Measurements from ENCODE around the gene DUS1L. TPM values are rescaled to one million over a fixed set of nuclear protein-coding genes. Genes with fewer than 3 reads are reported as not detected.

Gene DUS1L
- total RNA-seq, 6 experiments from 2014 or later, result 61.8 to 115 (median 89.9) TPM

- intact Hi-C loops (cut with DNase I), result no loop called here
- Histone ChIP-seq H3K4me1 (peaks cover 0 to 17% (median 6%) of the 10 kb centered on the region in 4 donors), H3K36me3 (peaks cover 0 to 59% (median 4%) of the 10 kb centered on the region in 4 donors), H3K4me3 (no peak overlapping the region), H3K27me3 (no peaks in the 10 kb centered on the region), H3K27ac (no peak overlapping the region), H3K9me3 (no peaks in the 10 kb centered on the region)
- TF ChIP-seq CTCF (IDR thresholded peaks at IDR 0.05) (no peak), POLR2A (IDR thresholded peaks at IDR 0.05) (no peak)
- ATAC-seq (no peak), DNase-seq (peak in 1 of 3 donors; percentile 37)
- WGBS (ENCODE audit: insufficient coverage, low coverage, low lambda C conversion rate, missing lambda C conversion rate), result 77% methylated on average over 4 of the region's 16 CpGs
These were observed 5.6 kb downstream of the DUS1L start for GRCh38 chr17:82060001-82060380.

- Histone ChIP-seq H3K9me3 (no peaks in the 10 kb centered on the region), H3K27ac (no peak overlapping the region), H3K4me1 (peaks cover 0 to 13% (median 6%) of the 10 kb centered on the region in 4 donors), H3K4me3 (no peak overlapping the region), H3K27me3 (no peaks in the 10 kb centered on the region), H3K36me3 (peaks cover 0 to 63% (median 4%) of the 10 kb centered on the region in 4 donors)
- 80% methylated on average over 2 of the region's 19 CpGs for WGBS (ENCODE audit: insufficient coverage, low coverage, low lambda C conversion rate, missing lambda C conversion rate)
- intact Hi-C loops (cut with DNase I), result no loop called here
- TF ChIP-seq POLR2A (IDR thresholded peaks at IDR 0.05) (no peak), CTCF (IDR thresholded peaks at IDR 0.05) (no peak)
- DNase-seq, result peak in 1 of 3 donors; percentile 49
- ATAC-seq, result no peak
These were observed 6.2 kb downstream of the DUS1L start for GRCh38 chr17:82059272-82060000.

GRCh38 chr17:82058855-82059249 lies 6.8 kb downstream of the DUS1L start:
- peak in 1 of 3 donors; percentile 40 for DNase-seq
- H3K27me3 ChIP-seq, result no peaks in the 10 kb centered on the region
- H3K4me1 ChIP-seq, result peaks cover 0 to 7% (median 3%) of the 10 kb centered on the region in 4 donors
- intact Hi-C loops (cut with DNase I), result no loop called here
- TF ChIP-seq POLR2A (IDR thresholded peaks at IDR 0.05) (no peak), CTCF (IDR thresholded peaks at IDR 0.05) (no peak)
- H3K36me3 ChIP-seq, result peaks cover 0 to 69% (median 4%) of the 10 kb centered on the region in 4 donors
- no peak overlapping the region for H3K27ac ChIP-seq
- H3K4me3 ChIP-seq, result no peak overlapping the region
- H3K9me3 ChIP-seq, result no peaks in the 10 kb centered on the region
- 51% methylated on average over 4 of the region's 10 CpGs for WGBS (ENCODE audit: insufficient coverage, low coverage, low lambda C conversion rate, missing lambda C conversion rate)
- ATAC-seq, result no peak

GRCh38 chr17:82058230-82058854 lies 7.3 kb downstream of the DUS1L start:
- TF ChIP-seq POLR2A (IDR thresholded peaks at IDR 0.05) (no peak), CTCF (IDR thresholded peaks at IDR 0.05) (no peak)
- Histone ChIP-seq H3K9me3 (no peaks in the 10 kb centered on the region), H3K36me3 (peaks cover 0 to 71% (median 4%) of the 10 kb centered on the region in 4 donors), H3K4me3 (no peak overlapping the region), H3K27ac (no peak overlapping the region), H3K4me1 (peaks cover 0 to 3% (median under 1%) of the 10 kb centered on the region in 4 donors), H3K27me3 (no peaks in the 10 kb centered on the region)
- WGBS (ENCODE audit: insufficient coverage, low coverage, low lambda C conversion rate, missing lambda C conversion rate), result 100% methylated on average over 1 of the region's 17 CpGs
- intact Hi-C loops (cut with DNase I), result no loop called here
- peak in 1 of 3 donors; percentile 54 for DNase-seq
- ATAC-seq, result peak in 2 of 4 donors; percentile 8 to 26
